Activated CD4-positive, alpha-beta T cell treated with anti-CD3 and anti-CD28 coated beads, Interleukin-2, amount 50 U/mL, for 24 hours (primary cell): ENCODE results near the gene NUDT8.
"Not testable (repeated sequence)": the region's sequence is repeated elsewhere in the genome, so short reads cannot be mapped to it uniquely, and the experiment has no call there.

Source experiments
- DNase-seq, 2 donors: peaks; one replicate each; pipeline ENCODE4 v3.0.0-alpha.2; 2020; ENCODE audit warnings: low read depth in 1 of 2, low spot score in 1 of 2

The NUDT8 gene

DNA sequence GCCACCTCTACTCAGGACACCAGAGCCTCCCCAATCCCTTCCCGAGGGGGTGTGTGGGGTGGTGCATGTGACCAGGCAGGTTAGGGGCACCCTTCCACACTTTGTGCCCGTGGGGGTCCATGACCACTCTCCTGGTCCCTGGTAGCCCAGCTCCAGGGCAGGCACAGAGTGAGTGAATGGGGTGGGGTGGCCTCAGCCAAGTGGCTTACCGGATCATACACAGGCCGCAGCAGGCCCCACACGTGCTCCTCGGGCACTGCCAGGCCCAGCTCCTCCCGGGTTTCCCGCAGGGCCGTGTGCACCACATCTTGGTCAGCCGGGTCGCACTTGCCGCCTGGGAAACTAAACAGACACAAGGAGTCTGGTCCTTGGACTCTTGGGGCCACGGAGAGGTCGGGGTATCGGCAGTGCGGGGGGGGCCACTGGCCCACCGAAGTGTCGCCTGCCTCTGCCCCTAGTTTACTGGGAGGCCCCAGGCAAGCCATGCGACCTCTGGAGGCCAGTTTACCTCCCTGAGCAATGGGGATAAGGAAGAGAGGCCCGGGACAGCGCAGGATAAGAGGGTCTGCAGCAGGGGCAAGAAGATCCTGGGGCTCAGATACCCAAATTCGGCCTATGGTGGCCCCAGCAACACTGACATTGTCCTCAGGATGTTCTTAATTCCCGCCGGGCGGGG, 889 bp downstream of the NUDT8 start:
- no peak for DNase-seq

DNA sequence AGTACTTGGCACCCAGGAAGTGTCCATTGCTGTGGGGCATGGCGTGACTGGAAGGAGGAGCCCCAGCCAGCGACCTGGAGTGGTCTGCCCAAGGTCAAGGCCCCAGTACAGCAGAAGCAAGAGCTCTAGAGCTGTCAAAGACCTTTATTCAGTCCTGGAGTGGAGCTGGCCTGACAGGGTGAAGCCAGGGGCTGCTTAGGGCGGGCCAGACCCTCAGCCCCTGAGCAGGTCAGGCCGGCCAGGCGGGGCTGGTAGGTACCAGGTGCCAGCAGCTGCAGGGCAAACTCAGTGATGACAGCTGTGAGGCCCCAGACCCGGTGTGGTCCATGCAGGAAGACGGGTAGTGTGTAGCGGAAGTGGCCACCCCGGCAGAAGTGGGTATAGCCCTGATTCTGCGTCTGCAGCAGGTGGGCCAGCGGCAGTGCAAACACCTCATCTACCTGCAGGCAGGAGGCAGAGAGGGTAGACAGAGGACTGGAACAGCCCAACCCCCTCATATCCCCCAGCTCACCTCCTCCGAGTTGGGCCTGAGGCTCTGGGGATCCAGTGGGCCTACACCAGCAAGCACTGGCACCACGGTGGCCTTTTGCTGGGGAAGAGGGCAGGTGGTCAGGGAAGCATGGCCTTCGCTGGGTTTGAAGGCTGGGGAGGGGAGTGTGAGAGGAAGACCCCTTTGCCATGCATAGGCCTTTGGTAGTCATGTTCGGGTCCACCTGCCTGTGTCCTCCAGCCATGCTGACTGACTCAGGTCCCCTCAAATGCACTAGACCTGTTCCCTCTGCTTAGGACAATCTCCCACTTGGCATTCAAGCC, 1.7 kb downstream of the NUDT8 start:
- no peak for DNase-seq

DNA sequence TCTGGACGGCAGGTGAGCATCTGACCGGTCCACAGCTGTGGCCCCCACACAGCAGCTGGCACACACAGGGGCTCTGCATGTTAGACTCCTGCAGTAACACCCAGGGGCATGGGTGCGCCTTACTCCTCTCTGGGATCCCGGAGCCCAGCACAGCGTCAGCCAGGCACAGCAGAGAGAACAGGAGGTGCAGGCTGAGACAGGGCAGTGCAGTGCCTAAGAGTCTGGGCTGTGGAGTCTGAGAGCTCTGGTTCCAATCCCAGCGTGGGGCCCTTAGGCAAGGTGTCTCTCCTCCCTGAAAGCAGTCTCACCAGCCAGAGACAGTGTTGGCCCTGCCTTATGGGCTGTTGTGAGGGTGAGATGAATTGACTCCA, 2.3 kb downstream of the NUDT8 start:
- no peak for DNase-seq

DNA sequence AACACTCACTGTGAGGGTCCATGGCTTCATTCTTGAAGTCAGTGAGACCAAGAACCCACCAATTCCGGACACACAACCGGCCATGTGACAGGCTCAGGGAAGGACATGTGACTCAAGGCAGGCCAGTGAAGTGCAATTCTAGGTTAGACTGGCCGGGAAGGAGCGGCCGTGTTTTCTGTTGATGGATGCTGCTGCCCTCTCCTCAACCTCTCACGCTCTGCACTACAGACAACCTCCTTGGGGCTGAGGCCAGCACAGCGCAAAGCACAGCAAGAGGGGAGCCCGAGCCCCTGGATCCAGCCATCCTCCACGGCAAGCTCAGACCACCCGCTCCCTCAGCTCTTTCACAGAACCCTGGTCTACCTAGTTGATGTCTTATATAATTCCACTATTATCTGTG, 2.8 kb downstream of the NUDT8 start:
- DNase-seq = no peak

DNA sequence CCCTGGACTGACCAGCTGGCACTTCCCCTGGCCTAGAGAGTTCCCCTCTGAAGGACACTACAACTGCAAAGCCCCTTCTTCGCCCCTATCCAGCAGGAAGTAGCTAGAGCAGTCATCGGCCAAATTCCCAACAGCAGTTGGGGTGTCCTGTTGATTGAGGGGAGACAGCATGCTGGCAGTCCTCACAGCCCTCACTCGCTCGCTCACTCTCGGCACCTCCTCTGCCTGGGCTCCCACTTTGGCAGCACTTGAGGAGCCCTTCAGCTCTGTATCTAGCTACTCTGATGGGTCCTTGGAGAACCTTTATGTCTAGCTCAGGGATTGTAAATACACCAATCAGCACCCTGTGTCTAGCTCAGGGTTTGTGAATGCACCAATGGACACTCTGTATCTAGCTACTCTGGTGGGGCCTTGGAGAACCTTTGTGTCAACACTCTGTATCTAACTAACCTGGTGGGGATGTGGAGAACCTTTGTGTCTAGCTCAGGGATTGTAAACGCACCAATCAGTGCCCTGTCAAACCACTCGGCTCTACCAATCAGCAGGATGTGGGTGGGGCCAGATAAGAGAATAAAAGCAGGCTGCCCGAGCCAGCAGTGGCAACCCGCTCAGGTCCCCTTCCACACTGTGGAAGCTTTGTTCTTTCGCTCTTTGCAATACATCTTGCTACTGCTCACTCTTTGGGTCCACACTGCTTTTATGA, 3.5 kb downstream of the NUDT8 start:
- DNase-seq = not testable (repeated sequence)

DNA sequence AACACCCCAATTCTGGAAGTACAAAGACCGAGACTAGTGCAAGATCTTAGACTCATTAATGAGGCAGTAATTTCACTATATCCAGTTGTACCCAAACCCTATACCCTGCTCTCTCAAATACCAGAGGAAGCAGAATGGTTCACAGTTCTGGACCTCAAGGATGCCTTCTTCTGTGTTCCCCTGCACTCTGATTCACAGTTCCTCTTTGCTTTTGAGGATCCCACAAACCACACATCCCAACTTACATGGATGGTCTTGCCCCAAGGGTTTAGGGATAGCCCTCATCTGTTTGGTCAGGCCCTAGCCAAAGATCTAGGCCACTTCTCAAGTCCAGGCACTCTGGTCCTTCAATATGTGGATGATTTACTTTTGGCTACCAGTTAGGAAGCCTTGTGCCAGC, 5.9 kb downstream of the NUDT8 start:
- not testable (repeated sequence) for DNase-seq

DNA sequence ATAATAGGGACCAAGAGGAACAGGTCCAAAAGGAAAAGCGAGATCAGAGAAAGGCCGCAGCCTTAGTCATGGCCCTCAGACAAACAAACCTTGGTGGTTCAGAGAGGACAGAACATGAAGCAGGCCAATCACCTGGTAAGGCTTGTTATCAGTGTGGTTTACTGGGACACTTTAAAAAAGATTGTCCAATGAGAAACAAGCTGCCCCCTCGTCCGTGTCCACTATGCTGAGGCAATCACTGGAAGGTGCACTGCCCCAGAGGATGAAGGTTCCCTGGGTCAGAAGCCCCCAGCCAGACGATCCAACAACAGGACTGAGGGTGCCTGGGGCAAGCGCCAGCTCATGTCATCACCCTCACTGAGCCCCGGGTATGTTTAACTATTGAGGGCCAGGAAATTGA, 6.8 kb downstream of the NUDT8 start:
- not testable (repeated sequence) for DNase-seq

DNA sequence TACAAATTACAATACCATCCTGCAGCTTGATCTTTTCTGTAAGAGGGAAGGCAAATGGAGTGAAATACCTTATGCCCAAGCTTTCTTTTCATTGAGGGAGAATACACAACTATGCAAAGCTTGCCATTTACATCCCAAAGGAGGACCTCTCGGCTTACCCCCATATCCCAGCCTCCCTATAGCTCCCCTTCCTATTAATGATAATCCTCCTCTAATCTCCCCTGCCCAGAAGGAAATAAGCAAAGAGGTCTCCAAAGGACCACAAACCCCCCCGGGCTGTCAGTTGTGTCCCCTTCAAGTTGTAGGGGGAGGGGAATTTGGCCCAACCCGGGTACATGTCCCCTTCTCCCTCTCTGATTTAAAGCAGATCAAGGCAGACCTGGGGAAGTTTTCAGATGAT, 7.8 kb downstream of the NUDT8 start:
- DNase-seq = not testable (repeated sequence)

DNA sequence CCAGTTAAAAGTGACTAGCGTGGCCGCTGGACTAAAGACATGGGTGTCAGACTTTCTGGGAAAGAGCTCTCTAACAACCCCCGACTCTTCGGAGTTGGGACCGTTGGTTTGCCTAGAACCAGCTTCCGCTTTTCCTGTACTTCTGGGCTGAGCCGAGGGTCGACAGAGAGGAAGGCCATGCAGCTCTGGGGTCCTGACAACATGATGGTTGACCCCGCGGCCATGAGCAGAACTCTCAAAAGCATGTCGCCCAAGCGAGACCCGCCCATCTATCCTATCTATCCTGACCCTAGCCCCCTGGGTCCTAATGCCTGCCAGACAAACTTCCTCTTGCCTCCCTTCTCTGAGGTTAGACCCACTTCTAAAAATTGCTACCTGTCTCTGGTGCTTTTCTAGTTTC, 9.1 kb downstream of the NUDT8 start:
- DNase-seq = not testable (repeated sequence)

DNA sequence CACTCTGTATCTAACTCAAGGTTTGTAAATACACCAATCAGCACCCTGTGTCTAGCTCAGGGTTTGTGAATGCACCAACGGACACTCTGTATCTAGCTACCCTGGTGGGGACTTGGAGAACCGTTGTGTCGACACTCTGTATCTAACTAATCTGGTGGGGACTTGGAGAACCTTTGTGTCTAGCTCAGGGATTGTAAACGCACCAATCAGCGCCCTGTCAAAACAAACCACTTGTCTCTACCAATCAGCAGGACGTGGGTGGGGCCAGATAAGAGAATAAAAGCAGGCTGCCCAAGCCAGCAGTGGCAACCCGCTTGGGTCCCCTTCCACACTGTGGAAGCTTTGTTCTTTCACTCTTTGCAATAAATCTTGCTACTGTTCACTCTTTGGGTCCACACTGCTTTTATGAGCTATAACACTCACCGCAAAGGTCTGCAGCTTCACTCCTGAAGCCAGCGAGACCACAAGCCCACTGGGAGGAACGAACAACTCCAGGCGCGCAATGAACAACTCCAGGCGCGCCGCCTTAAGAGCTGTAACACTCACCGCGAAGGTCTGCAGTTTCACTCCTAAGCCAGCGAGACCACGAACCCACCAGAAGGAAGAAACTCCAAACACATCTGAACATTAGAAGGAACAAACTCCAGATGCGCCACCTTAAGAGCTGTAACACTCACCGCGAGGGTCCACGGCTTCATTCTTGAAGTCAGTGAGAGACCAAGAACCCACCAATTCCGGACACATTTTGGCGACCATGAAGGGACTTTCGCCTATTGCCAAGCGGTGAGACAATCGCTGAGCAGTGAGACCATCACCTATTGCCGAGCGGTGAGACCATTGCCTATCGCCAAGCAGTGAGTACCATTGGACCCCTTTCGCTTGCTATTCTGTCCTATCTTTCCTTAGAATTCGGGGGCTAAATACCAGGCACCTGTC, 9.8 kb downstream of the NUDT8 start:
- not testable (repeated sequence) for DNase-seq

DNA sequence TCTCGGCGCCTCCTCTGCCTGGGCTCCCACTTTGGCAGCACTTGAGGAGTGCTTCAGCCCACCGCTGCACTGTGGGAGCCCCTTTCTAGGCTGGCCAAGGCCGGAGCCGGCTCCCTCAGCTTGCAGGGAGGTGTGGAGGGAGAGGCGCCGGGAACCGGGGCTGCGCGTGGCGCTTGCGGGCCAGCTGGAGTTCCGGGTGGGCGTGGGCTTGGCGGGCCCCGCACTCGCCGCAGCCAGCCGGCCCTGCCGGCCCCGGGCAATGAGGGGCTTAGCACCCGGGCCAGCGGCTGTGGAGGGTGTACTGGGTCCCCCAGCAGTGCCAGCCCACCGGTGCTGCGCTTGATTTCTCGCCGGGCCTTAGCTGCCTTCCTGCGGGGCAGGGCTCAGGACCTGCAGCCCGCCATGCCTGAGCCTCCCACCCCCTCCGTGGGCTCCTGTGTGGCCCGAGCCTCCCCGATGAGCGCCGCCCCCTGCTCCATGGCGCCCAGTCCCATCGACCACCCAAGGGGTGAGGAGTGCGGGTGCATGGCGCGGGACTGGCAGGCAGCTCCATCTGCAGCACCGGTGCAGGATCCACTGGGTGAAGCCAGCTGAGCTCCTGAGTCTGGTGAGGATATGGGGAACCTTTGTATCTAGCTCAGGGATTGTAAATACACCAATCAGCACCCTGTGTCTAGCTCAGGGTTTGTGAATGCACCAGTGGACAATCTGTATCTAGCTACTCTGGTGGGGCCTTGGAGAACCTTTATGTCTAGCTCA, 10.7 kb downstream of the NUDT8 start:
- not testable (repeated sequence) for DNase-seq

DNA sequence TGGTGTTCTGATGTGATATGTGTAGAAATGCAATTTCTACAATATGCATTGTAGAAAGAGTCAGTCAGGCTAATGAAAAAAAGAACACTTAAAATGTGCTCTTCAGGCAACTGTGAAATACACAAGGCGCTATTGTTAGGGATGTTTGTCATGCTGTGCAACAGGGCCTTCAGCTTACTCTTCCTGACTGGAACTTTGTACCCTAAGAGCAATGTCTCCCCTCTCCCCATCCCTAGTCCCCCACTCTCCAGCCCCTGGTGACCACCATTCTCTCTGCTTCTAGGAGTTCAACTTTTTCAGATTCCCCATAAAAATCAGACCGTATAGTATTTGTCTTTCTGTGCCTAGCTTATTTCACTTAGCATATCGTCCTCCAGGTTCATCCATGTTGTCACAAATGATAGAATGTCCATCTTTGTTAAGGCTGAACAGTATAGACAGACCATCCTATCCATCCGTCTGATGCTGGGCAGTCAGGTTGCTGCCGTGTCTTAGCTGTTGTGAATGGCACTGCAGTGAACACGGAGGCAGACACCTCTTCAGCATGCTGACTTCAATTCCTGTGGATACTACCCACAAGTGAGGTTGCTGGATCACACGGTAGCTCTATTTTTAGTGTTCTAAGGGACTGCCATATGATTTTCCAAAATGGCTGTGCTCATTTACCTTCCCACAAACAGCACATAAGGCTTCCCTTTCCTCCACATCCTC, 12.3 kb downstream of the NUDT8 start:
- DNase-seq = no peak

DNA sequence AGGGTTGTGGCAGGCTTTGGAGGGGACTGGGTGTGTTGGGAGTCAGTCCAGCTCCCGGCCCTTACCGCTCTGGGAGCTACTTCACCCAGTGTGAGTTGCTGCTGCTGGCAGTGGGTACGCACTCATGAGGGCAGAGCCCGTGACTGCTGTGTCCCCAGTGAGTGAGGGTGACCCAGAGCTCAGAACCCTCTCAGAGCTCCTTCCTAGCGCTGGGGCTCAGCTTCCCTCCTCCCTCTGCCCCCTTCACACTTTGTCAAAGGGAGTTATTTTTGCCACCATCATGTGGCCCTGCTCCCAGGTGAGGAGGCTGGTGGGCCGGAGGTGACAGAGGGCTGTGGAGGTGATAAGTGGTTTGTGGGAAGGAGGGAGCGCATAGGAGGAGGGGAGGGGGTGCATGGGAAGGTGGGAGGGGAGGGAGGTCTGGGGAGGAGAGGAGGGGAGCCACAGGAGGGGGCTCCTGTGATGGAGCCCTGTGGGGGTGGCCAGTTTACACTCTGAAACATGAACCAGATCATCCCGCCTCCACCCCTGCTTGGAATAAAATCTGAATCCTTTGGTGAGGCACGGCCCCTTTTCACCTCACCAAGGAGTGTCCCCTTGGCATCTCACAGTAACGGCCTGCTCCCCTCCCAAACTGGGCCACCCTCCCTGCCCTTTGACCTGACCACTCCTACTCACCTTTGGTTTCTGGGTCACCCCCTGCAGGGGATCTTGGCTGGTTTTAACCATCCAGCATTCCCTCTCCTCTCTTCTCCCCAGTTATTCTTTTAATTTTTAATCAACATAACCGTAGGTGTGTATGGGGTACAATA, 13.1 kb downstream of the NUDT8 start:
- DNase-seq = no peak

DNA sequence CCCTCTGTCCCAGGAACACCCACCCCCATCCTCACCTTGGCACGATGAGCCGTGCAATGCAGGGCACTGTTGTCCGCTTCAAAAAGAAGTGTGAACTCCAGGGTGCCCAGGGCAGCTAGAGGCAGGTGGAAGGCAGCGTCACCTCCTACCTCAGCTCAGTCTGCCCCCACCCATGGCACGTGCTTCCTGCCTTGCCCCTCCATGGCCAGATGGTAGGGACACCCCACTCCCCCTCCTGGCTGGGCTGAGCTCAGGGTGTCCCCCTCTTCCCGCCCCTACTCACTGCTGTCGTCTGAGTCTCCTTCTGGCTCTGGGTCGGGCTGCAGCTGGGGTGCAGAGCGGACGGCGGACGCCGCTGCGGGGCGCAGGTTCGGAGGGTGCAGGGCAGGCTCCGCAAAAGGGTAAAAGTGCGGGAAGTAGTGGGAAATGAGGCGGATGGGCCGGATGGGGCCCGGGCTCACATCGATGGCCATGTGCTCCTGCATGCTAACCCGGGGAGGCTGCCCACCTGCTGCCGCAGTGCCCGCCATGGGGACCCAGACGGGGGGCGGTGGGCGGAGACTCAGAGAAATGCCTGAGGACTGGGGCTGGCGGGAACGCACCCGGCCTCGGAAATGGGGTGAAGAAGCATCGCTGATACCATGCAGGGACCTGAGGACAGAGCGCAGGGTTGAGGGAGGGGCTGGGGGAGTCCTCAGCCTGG, 13.9 kb downstream of the NUDT8 start:
- DNase-seq = no peak

DNA sequence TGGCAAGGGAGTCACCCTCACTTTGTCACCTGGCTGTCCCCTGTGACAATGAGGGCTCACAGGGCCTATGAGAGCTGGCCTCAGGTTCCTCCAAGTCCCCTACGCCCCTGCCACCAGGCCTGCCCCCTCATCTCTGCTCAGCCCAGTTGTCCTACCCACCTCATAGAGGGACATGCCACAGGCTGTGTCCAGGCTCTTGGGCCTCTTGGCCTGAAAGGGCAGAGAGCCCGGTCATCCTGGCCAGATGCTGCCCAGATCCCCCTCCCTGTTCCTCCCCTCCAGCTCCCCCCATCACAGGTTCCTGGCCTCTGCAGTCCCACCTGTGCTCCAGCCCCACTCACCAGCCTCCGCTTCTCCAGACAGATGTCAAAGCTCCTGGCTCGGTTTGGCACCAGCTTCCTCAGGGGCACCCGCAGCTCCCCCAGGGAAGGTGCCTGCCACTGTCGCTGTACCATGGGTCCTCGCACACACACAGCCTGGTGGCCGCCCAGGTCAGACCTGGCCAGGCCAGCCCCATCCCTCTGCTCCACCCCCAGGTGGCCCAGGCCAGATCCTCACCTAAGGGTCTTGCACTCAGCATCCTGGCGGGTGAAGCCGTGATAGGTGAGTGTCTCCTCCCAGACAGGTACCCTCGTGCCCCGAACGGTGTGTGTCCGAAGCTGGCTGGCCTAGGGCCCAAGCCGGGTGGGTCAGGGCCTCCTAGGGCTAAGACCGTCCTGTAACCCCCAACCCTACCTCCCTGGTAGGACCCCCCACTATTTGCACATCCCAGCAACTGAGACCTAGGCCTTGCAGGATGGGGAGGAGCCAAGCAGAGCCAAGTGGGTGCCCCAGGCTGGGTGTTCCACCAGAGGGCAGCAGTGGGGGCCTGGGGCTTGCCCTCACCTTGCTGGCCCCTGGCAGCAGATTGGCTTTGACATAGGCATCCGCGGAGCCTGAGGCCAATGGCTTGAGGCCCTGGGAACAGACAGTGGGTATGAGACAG, 14.7 kb downstream of the NUDT8 start:
- peak in 1 of 2 donors; percentile 38 for DNase-seq

DNA sequence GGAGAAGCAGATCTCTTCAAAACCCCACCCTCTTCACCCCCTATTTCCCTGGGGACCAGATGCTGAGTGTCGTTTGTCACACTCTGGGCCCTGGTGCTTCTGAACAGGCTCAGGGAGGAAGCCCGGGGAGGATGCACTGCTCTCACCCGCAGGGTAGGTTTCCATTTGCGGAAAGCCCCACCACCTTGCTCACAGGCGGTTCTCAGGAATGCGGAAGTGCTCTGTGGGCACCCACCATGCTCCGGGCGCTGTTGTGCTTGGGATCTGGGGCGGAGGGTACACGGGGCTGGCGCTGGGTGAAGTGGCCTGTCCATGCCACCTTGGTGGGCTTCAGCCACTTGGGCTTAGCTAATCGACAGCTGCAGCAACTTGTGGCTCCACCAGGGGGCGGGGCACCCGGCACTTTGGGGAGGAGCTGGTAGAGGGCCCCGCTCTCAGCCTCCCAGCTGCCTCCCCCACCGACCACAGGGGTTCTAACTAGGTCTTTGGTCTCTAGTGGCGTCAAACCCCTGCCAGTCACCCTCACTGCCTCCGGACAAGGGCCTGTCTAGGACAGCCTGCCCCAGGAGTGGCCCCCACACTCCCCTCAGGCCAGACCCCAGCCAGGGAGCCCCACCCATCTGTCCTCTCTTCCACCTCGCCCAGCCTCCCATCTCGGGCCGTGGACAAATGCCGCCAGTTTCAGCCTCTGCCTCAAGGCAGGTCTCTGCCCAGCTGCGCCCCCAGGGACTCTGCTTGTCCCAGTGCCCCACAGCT, 15.6 kb downstream of the NUDT8 start:
- peak; percentile 67 to 79 for DNase-seq
